H1 (cell line): ENCODE measurements around the gene SLC4A1. TPM values are rescaled to one million over a fixed set of nuclear protein-coding genes. Genes with fewer than 3 reads are reported as not detected.

Experiments
- CTCF ChIA-PET: fragments of 300-600 bp; sonication (Branson Sonifier 250); formaldehyde crosslinking; loops from one replicate; lab custom pipeline; 2021; ENCODE audit not compliant: partially characterized antibody; lab: Charles Lee
- POLR2A ChIA-PET: fragments of 300-600 bp; sonication (Branson Sonifier 250); formaldehyde crosslinking; loops from one replicate; lab custom pipeline; 2021; ENCODE audit warnings: inconsistent platforms; ENCODE audit not compliant: partially characterized antibody; lab: Charles Lee
- DNase-seq, 2 experiments: peaks; one replicate each; pipeline versions ENCODE4 v3.0.0 to v3.0.0-alpha.2; 2010 to 2022; ENCODE audit warnings: low spot score in 2 of 2, low read depth in 1 of 2, mixed read lengths in 1 of 2
- FAIRE-seq: peaks from 2 replicates; lab custom pipeline; 2011; peaks lifted over from hg19 to GRCh38; lab: Jason Lieb, UNC
- H2AFZ ChIP-seq: 2 replicates; pipeline ENCODE4 v1.8.1; 2012; ENCODE audit warnings: low read length, inconsistent platforms
- H2AK5ac ChIP-seq: 2 replicates; pipeline ENCODE4 v1.6.1; 2013; ENCODE audit warnings: low read depth, low read length
- H2BK120ac ChIP-seq: replicated peaks from 2 replicates; pipeline ENCODE3; 2013; ENCODE audit warnings: low read depth, low read length, inconsistent platforms
- H2BK12ac ChIP-seq: 2 replicates; pipeline ENCODE4 v1.6.1; 2013; ENCODE audit warnings: low read depth, low read length
- H2BK15ac ChIP-seq: 2 replicates; pipeline ENCODE4 v1.6.1; 2013; ENCODE audit warnings: low read length
- H2BK20ac ChIP-seq: 2 replicates; pipeline ENCODE4 v1.6.1; 2013; ENCODE audit warnings: low read length
- H2BK5ac ChIP-seq: 2 replicates; pipeline ENCODE4 v1.6.1; 2013; ENCODE audit warnings: low read depth, low read length
- H3K14ac ChIP-seq: 2 replicates; pipeline ENCODE4 v1.6.1; 2013; ENCODE audit warnings: inconsistent platforms; ENCODE audit not compliant: insufficient read length
- H3K18ac ChIP-seq: 2 replicates; pipeline ENCODE4 v1.6.1; 2013; ENCODE audit warnings: low read length; ENCODE audit errors: extremely low read depth
- H3K23ac ChIP-seq: 2 replicates; pipeline ENCODE4 v1.6.1; 2013; ENCODE audit warnings: inconsistent platforms; ENCODE audit not compliant: insufficient read length
- H3K23me2 ChIP-seq: 2 replicates; pipeline ENCODE4 v1.6.1; 2013; ENCODE audit warnings: low read depth, low read length
- H3K27ac ChIP-seq: 2 replicates; pipeline ENCODE4 v1.6.1; 2011; ENCODE audit warnings: low read depth, low read length, inconsistent platforms
- H3K27me3 ChIP-seq, 4 experiments: replicated peaks in 1 of 4; 1 replicate in 1 of 4; 2 replicates in 3 of 4; pipeline versions ENCODE4 v1.6.1 to v1.8.1; 2011 to 2013; ENCODE audit warnings: low read length in 3 of 4, mild to moderate bottlenecking in 3 of 4, inconsistent platforms in 2 of 4, mixed read lengths in 2 of 4, moderate library complexity in 1 of 4; ENCODE audit not compliant: control insufficient read depth in 3 of 4, insufficient read depth in 3 of 4; ENCODE audit errors: extremely low read depth in 1 of 4
- H3K36me3 ChIP-seq, 4 experiments: 2 replicates each; pipeline versions ENCODE4 v1.6.1 to v1.8.1; 2011 to 2013; ENCODE audit warnings: mild to moderate bottlenecking in 4 of 4, low read length in 3 of 4, moderate library complexity in 2 of 4, control low read depth in 1 of 4, inconsistent platforms in 1 of 4; ENCODE audit not compliant: insufficient read depth in 4 of 4, control insufficient read depth in 2 of 4
- H3K4ac ChIP-seq: replicated peaks from 2 replicates; pipeline ENCODE3; 2013; ENCODE audit warnings: low read length, low read depth, mixed read lengths, inconsistent platforms; ENCODE audit not compliant: insufficient read length
- H3K4me1 ChIP-seq, 4 experiments: replicated peaks in 1 of 4; 1 replicate in 1 of 4; 2 replicates in 3 of 4; pipeline versions ENCODE4 v1.6.1 to v1.8.1; 2011 to 2013; ENCODE audit warnings: low read length in 3 of 4, inconsistent platforms in 2 of 4, mixed read lengths in 1 of 4; ENCODE audit not compliant: insufficient read depth in 4 of 4, control insufficient read depth in 3 of 4
- H3K4me2 ChIP-seq, 2 experiments: 2 replicates each; pipeline versions ENCODE4 v1.6.1 to v1.8.1; 2011 to 2013; ENCODE audit warnings: low read depth in 2 of 2, low read length in 2 of 2, control low read depth in 1 of 2, inconsistent platforms in 1 of 2, mild to moderate bottlenecking in 1 of 2; ENCODE audit not compliant: insufficient read depth in 1 of 2
- H3K4me3 ChIP-seq, 4 experiments: fragments of 200-600, 300-600 bp in 1 of 4; sonication (generic), shearing (Covaris generic), sonication (Bioruptor Twin) in 1 of 4; 2 replicates each; pipeline versions ENCODE4 v1.5.1 to v1.8.1; 2011 to 2016; ENCODE audit warnings: low read length in 4 of 4, low read depth in 3 of 4, control low read depth in 2 of 4, inconsistent platforms in 2 of 4, mild to moderate bottlenecking in 2 of 4, mixed read lengths in 1 of 4, moderate library complexity in 1 of 4; ENCODE audit not compliant: insufficient read depth in 2 of 4; ENCODE audit errors: extremely low read depth in 1 of 4
- H3K56ac ChIP-seq: replicated peaks from 2 replicates; pipeline ENCODE3; 2013; ENCODE audit warnings: low read depth, mild to moderate bottlenecking, mixed read lengths, low read length, inconsistent platforms; ENCODE audit not compliant: insufficient read length
- H3K79me1 ChIP-seq: 2 replicates; pipeline ENCODE4 v1.6.1; 2013; ENCODE audit warnings: low read depth, low read length, control low read depth
- H3K79me2 ChIP-seq, 2 experiments: 2 replicates each; pipeline versions ENCODE4 v1.6.1 to v1.8.1; 2012 to 2013; ENCODE audit warnings: low read length in 2 of 2, mild to moderate bottlenecking in 2 of 2, inconsistent platforms in 1 of 2; ENCODE audit not compliant: insufficient read depth in 2 of 2, control insufficient read depth in 1 of 2
- H3K9ac ChIP-seq, 4 experiments: replicated peaks in 1 of 4; 1 replicate in 1 of 4; 2 replicates in 3 of 4; pipeline versions ENCODE4 v1.6.1 to v1.8.1; 2011 to 2013; ENCODE audit warnings: low read depth in 3 of 4, low read length in 3 of 4, control low read depth in 2 of 4, mild to moderate bottlenecking in 2 of 4, moderate library complexity in 2 of 4, inconsistent platforms in 1 of 4; ENCODE audit errors: extremely low read depth in 1 of 4
- H3K9me3 ChIP-seq, 2 experiments: 2 replicates each; pipeline versions ENCODE4 v1.6.1 to v1.8.1; 2012 to 2013; ENCODE audit warnings: mild to moderate bottlenecking in 2 of 2, moderate library complexity in 2 of 2, control low read depth in 1 of 2, inconsistent platforms in 1 of 2, low read depth in 1 of 2, low read length in 1 of 2, mixed read lengths in 1 of 2; ENCODE audit not compliant: insufficient read depth in 2 of 2
- H4K20me1 ChIP-seq, 2 experiments: replicated peaks in 1 of 2; 2 replicates each; pipeline versions ENCODE3 to v1.8.1; 2011 to 2013; ENCODE audit warnings: inconsistent platforms in 2 of 2, low read length in 2 of 2, mild to moderate bottlenecking in 1 of 2; ENCODE audit not compliant: insufficient read depth in 2 of 2, control insufficient read depth in 1 of 2
- H4K5ac ChIP-seq: 2 replicates; pipeline ENCODE4 v1.6.1; 2013; ENCODE audit warnings: low read length, low read depth, mixed read lengths, inconsistent platforms; ENCODE audit not compliant: insufficient read length
- H4K8ac ChIP-seq: 2 replicates; pipeline ENCODE4 v1.8.0; 2013; ENCODE audit warnings: mild to moderate bottlenecking, moderate library complexity, low read length, inconsistent platforms; ENCODE audit not compliant: insufficient read depth; ENCODE audit errors: extremely low read depth
- H4K91ac ChIP-seq: replicated peaks from 2 replicates; pipeline ENCODE3; 2013; ENCODE audit warnings: low read length, mixed read lengths, inconsistent platforms; ENCODE audit not compliant: insufficient read length
- CEBPB ChIP-seq: IDR thresholded peaks from 2 replicates; pipeline ENCODE4 v1.6.1; 2012; ENCODE audit warnings: low read depth, low read length
- CREB1 ChIP-seq: IDR thresholded peaks from 2 replicates; pipeline ENCODE4 v1.6.1; 2012; ENCODE audit warnings: inconsistent platforms
- JUN ChIP-seq: IDR thresholded peaks from 2 replicates; pipeline ENCODE4 v1.6.1; 2011; ENCODE audit warnings: low read depth, mild to moderate bottlenecking, improper control_type of control experiment, low read length
- KDM1A ChIP-seq: fragments of 200-600, 300-600 bp; sonication (generic); IDR thresholded peaks from 2 replicates; pipeline ENCODE4 v1.7.1; 2016; ENCODE audit warnings: mild to moderate bottlenecking, low read length, borderline replicate concordance
- KDM5A ChIP-seq: fragments of 200-600 bp; IDR thresholded peaks from 2 replicates; pipeline ENCODE4 v1.7.1; 2012; ENCODE audit warnings: mild to moderate bottlenecking, low read length, inconsistent platforms, mixed read lengths
- SIN3A ChIP-seq, 2 experiments: IDR thresholded peaks in 1 of 2; conservative IDR thresholded peaks in 1 of 2; 2 replicates each; pipeline ENCODE4 v1.6.1; 2011 to 2012; ENCODE audit warnings: low read length in 2 of 2, improper control_type of control experiment in 1 of 2, low read depth in 1 of 2, mild to moderate bottlenecking in 1 of 2
- TBP ChIP-seq: IDR thresholded peaks from 2 replicates; pipeline ENCODE4 v1.6.1; 2011; ENCODE audit warnings: low read depth, low read length, improper control_type of control experiment
- TCF12 ChIP-seq: IDR thresholded peaks from 2 replicates; pipeline ENCODE4 v1.6.1; 2011; ENCODE audit warnings: low read depth, mild to moderate bottlenecking, low read length
- USF2 ChIP-seq: IDR thresholded peaks from 2 replicates; pipeline ENCODE4 v1.6.1; 2011; ENCODE audit warnings: low read length, improper control_type of control experiment
- WGBS, 2 experiments: shearing (Covaris generic) in 1 of 2; methylation state at CpG; one replicate each; pipeline versions ENCODE4 v1.1.6 to v1.1.7; 2013 to 2015; ENCODE audit warnings: low lambda C conversion rate in 2 of 2, mixed read lengths in 2 of 2, inconsistent platforms in 1 of 2, low coverage in 1 of 2, missing lambda C conversion rate in 1 of 2; ENCODE audit not compliant: insufficient replicate concordance in 2 of 2, insufficient coverage in 1 of 2, insufficient read length in 1 of 2; ENCODE audit errors: extremely low coverage in 1 of 2, missing lambda C conversion rate in 1 of 2; 5-methylcytosine and 5-hydroxymethylcytosine counted together
- polyA plus RNA-seq, 7 experiments: library from polyadenylated mRNA; depleted of rRNA in 3 of 7; stranded (reverse) in 5 of 7; unstranded in 2 of 7; fragments of >200 nt in 5 of 7; fragments of 200-250 nt in 2 of 7; gene quantifications; 1 replicate in 5 of 7; 2 replicates in 1 of 7; 4 replicates in 1 of 7; pipeline versions ENCODE4 v1.2.1 to v1.2.3, GENCODE V29; 2011 to 2013; ENCODE audit warnings: missing spikeins in 2 of 7, mixed read lengths in 2 of 7
- total RNA-seq: library from RNA; stranded (reverse); fragmentation: NEBNext Ultra II Directional; extraction: Animal tissue kit (Norgen Biotek cat#: 25700); gene quantifications from 2 replicates; pipeline ENCODE4 v1.2.1, GENCODE V29; 2021
- TF ChIP-seq, protein P1 (sequence below): IDR thresholded peaks from 2 replicates; pipeline ENCODE4 v1.6.1; 2012; ENCODE audit warnings: inconsistent platforms

SLC4A1 gene
- total and polyA plus RNA-seq, 2 of the 8 experiments (the other 6 are each of a cell fraction or from before 2014, with no cell fraction given) = 0.08 TPM; not detected in 1

GRCh38 chr17:44257815-44258760 lies 9.8 kb downstream of the SLC4A1 start:
- no peak overlapping the region for H2BK12ac ChIP-seq
- no peaks in the 10 kb centered on the region for H3K36me3 ChIP-seq
- H4K20me1 ChIP-seq = no peaks in the 10 kb centered on the region
- no peak overlapping the region for H4K5ac ChIP-seq
- peaks cover 4% of the 10 kb centered on the region; the same call in 1 of the 2 replicates for H3K23me2 ChIP-seq
- H3K14ac ChIP-seq = no peak overlapping the region
- no peak overlapping the region for H4K91ac ChIP-seq
- POLR2A ChIA-PET = interaction anchor here (1.0 to 1.7 kb wide), 2 partner anchors 11 to 38 kb away, joined by 3 to 6 read pairs; partner anchors contain the start of gene UBTF
- H3K79me2 ChIP-seq = no peaks in the 10 kb centered on the region
- CTCF ChIA-PET = interaction anchor here (0.5 to 1.9 kb wide), 18 partner anchors 11 to 1374 kb away, joined by 3 to 5 read pairs (median 3); no protein-coding TSS in a partner anchor
- H3K79me1 ChIP-seq = no peaks in the 10 kb centered on the region
- no peaks in the 10 kb centered on the region for H3K9me3 ChIP-seq
- no peak for FAIRE-seq
- H3K4me3 ChIP-seq = no peak overlapping the region
- no peak overlapping the region; the same call in 1 of the 2 replicates for H2BK15ac ChIP-seq
- H2AFZ ChIP-seq = no peak overlapping the region
- H4K8ac ChIP-seq = no peak overlapping the region
- no peak overlapping the region for H3K4ac ChIP-seq
- H2BK20ac ChIP-seq = no peak overlapping the region
- no peak overlapping the region for H2AK5ac ChIP-seq
- no peak overlapping the region for H3K9ac ChIP-seq
- H3K23ac ChIP-seq = no peak overlapping the region
- H2BK120ac ChIP-seq = no peak overlapping the region
- no peak overlapping the region for H3K56ac ChIP-seq
- no peak for DNase-seq
- H3K18ac ChIP-seq = no peak overlapping the region
- 92% methylated on average over 23 of the region's 23 CpGs; no CpG with 5 or more reads in 1 of the 2 experiments for WGBS, 2 experiments
- no peak overlapping the region for H3K27ac ChIP-seq
- no peaks in the 10 kb centered on the region for H3K27me3 ChIP-seq
- no peak overlapping the region for H3K4me2 ChIP-seq
- H2BK5ac ChIP-seq = no peak overlapping the region
- peaks cover 0 to 2% (median 0%) of the 10 kb centered on the region in 4 experiments; a peak in 1 of 7 replicates for H3K4me1 ChIP-seq
- no peak for TF ChIP-seq TBP
- TF ChIP-seq TCF12 = no peak
- TF ChIP-seq KDM5A = no peak
- TF ChIP-seq KDM1A = no peak
- no peak for TF ChIP-seq SIN3A (conservative IDR thresholded peaks at IDR 0.05 in 1 of 2, IDR thresholded peaks at IDR 0.05 in 1 of 2; ENCODE audit: low read depth in 1 of 2, low read length in 2 of 2)
- TF ChIP-seq USF2 = no peak
- no peak for TF ChIP-seq CREB1
- TF ChIP-seq, protein P1, sequence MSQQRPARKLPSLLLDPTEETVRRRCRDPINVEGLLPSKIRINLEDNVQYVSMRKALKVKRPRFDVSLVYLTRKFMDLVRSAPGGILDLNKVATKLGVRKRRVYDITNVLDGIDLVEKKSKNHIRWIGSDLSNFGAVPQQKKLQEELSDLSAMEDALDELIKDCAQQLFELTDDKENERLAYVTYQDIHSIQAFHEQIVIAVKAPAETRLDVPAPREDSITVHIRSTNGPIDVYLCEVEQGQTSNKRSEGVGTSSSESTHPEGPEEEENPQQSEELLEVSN = no peak
- TF ChIP-seq CEBPB = no peak
- no peak for TF ChIP-seq JUN
